ENCODE data around the gene N4BP2L2.

The N4BP2L2 gene

GRCh38 chr13:32423592-32423991, 115.0 kb downstream of the N4BP2L2 start:
- peak; percentile 95 for DNase-seq

- no peak for DNase-seq
Measured at GRCh38 chr13:32419862-32420261, 118.7 kb downstream of the N4BP2L2 start.

GRCh38 chr13:32417995-32418394, 120.6 kb downstream of the N4BP2L2 start:
- DNase-seq = no peak

- peak; percentile 79 for DNase-seq
Measured at GRCh38 chr13:32415019-32415418, 123.6 kb downstream of the N4BP2L2 start.

- DNase-seq = no peak
Measured at GRCh38 chr13:32414580-32414979, 124.0 kb downstream of the N4BP2L2 start.

GRCh38 chr13:32413284-32413683, 125.3 kb downstream of the N4BP2L2 start:
- DNase-seq = no peak

GRCh38 chr13:32409561-32410421, 128.8 kb downstream of the N4BP2L2 start:
- DNase-seq = no peak

GRCh38 chr13:32409001-32409313, 129.6 kb downstream of the N4BP2L2 start:
- no peak for DNase-seq

GRCh38 chr13:32408296-32409000, 130.1 kb downstream of the N4BP2L2 start:
- peak; percentile 57 for DNase-seq

- DNase-seq = no peak
Measured at GRCh38 chr13:32407854-32408253, 130.7 kb downstream of the N4BP2L2 start.

- DNase-seq = no peak
Measured at GRCh38 chr13:32403108-32403507, 135.5 kb downstream of the N4BP2L2 start.

- no peak for DNase-seq
Measured at GRCh38 chr13:32391101-32391619, 147.4 kb downstream of the N4BP2L2 start.

- DNase-seq = no peak
Measured at GRCh38 chr13:32390484-32390883, 148.1 kb downstream of the N4BP2L2 start.

- DNase-seq = no peak
Measured at GRCh38 chr13:32390048-32390447, 148.5 kb downstream of the N4BP2L2 start.

- no peak for DNase-seq
Measured at GRCh38 chr13:32385410-32385809, 153.2 kb downstream of the N4BP2L2 start.

- DNase-seq = peak; percentile 35
Measured at GRCh38 chr13:32384702-32385101, 153.9 kb downstream of the N4BP2L2 start.

GRCh38 chr13:32383836-32384618, 154.6 kb downstream of the N4BP2L2 start:
- no peak for DNase-seq

Measured in hematopoietic multipotent progenitor cell treated with erythropoietin and hydrocortisone succinate and interleukin-3 and kit ligand, for 6 days (in vitro differentiated cells).